HFF-Myc (cell line): Measurements from ENCODE around the gene WWOX.

Experiments
- DNase-seq: peaks from one replicate; pipeline ENCODE4 v3.0.0-alpha.2; 2011; ENCODE audit warnings: low read depth; ENCODE audit errors: extremely low read depth
- H3K4me3 ChIP-seq: replicated peaks from 2 replicates; pipeline ENCODE4 v1.5.1; 2011; ENCODE audit warnings: low read depth, mild to moderate bottlenecking, control low read depth, low read length
- TF ChIP-seq, protein P1 (sequence below): IDR thresholded peaks from 2 replicates; pipeline ENCODE4 v1.5.1; 2012; ENCODE audit warnings: mild to moderate bottlenecking, low read depth, low read length, control low read depth; ENCODE audit errors: missing control alignments

WWOX gene

DNA sequence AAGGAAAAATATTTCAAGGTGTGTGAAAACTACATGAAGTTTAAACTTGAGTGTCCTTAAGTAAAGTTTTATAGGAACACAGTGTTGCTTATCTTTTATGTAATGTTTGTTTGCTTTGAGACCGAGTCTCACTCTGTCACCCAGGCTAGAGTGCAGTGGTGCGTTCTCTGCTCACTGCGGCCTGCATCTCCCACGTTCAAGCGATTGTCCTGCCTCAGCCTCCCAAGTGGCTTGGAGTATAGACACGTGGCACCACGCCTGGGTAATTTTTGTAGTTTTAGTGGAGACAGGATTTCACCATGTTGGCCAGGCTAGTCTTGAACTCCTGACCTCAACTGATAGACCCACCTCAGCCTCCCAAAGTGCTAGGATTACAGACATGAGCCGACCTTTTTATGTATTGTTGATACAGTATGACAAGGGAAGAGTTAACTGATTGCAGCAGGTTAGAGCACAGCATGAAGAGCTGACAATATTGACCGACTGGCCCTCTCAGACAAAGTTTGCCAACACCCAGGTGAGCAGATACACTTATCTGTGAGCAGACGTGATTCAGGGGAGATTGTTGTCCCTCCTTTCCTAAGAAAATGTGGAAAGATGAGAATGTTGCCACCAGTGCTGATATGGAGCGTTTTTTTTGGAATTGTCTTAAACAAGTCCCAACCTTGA is 373.7 kb downstream of the WWOX start:
- TF ChIP-seq, protein P1, sequence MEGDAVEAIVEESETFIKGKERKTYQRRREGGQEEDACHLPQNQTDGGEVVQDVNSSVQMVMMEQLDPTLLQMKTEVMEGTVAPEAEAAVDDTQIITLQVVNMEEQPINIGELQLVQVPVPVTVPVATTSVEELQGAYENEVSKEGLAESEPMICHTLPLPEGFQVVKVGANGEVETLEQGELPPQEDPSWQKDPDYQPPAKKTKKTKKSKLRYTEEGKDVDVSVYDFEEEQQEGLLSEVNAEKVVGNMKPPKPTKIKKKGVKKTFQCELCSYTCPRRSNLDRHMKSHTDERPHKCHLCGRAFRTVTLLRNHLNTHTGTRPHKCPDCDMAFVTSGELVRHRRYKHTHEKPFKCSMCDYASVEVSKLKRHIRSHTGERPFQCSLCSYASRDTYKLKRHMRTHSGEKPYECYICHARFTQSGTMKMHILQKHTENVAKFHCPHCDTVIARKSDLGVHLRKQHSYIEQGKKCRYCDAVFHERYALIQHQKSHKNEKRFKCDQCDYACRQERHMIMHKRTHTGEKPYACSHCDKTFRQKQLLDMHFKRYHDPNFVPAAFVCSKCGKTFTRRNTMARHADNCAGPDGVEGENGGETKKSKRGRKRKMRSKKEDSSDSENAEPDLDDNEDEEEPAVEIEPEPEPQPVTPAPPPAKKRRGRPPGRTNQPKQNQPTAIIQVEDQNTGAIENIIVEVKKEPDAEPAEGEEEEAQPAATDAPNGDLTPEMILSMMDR, result no peak
- no peak for DNase-seq
- no peak overlapping the region for H3K4me3 ChIP-seq

DNA sequence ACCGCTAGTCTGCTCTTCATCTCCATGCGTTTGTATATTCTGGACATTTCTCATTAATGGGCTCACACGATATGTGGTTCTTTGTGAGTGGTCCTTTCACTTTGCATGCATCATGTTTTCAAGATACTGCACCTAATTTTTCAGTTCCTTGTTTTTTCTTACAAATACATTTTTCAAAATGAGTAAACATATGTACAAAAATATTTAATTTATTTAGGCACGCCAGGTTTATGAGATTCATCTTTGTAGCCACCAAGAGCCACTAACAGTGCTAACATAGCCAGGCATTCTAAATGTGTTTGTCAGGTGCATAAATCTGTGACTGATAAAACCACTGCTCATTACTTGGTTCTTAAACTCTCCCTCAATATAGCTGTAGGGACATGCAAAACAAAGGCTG is 375.3 kb downstream of the WWOX start:
- TF ChIP-seq, protein P1, result no peak
- no peak overlapping the region for H3K4me3 ChIP-seq
- no peak for DNase-seq

DNA sequence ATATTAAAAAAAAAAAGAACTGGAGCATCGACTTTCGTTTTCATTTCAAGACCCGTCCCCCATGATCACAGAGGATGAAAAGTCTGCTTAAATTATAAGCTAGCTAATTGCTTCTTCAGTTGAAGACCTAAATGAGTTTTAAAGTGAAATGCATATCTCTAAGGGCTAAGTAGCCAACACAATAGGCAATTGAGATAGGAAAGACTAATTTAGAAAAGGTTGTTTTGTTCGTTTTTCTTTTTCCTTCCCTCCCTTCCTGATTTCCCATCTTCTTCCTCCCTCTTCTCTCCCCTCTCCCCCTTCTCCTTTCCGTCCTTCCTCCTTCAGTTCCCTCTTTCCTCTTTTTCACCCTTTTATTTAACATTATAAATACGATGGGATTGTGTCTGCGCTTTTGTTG is 377.2 kb downstream of the WWOX start:
- no peak for DNase-seq
- no peak overlapping the region for H3K4me3 ChIP-seq
- TF ChIP-seq, protein P1, result no peak

DNA sequence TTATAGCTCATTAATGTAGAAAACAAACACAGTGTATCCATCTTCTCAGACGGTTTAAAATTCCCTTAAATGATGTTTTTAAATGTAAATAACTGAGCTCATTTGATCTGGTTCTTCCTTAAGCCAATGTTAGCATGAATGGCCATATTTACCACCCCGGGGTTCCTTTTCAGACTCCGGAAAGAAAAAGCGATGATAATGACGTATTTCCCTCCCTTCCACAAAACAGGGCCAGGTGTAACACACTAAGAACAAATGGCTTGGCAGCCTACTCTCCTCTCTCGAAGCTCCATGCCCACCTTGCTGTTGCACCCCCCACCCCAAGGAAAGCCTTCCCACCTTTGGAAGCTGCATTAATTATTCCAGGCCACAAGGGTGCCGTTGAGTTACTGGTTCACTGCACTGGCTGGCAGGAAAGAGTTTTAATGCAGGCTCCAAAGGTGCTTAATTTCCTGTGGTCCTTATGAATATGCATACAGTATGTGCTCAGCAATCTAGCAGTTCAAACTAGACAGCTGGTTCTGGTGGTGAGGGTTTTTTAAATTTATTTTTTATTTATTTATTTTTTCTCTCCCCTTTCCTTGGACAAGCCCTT is 378.9 kb downstream of the WWOX start:
- DNase-seq, result no peak
- TF ChIP-seq, protein P1, result no peak
- no peak overlapping the region for H3K4me3 ChIP-seq

DNA sequence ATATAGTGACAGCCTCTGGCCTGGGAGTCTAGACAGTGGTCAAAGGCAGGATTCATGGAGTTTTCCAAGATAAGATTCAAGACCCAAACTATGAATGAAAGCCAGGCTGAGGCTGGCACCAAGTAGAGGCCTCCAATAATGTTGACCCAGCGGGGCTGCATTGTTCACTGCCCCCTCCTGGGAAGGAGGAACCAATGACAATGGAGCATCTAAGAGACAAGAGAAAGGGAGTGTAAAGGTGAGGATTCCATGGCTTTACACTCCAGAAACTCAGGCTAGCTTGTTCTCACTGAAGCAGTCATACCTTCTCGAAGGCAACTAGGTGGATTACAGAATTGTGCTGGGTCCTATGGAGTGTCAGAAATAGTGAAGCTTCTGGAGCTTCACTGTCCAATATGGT is 380.3 kb downstream of the WWOX start:
- DNase-seq, result no peak
- TF ChIP-seq, protein P1, result no peak
- no peak overlapping the region for H3K4me3 ChIP-seq

DNA sequence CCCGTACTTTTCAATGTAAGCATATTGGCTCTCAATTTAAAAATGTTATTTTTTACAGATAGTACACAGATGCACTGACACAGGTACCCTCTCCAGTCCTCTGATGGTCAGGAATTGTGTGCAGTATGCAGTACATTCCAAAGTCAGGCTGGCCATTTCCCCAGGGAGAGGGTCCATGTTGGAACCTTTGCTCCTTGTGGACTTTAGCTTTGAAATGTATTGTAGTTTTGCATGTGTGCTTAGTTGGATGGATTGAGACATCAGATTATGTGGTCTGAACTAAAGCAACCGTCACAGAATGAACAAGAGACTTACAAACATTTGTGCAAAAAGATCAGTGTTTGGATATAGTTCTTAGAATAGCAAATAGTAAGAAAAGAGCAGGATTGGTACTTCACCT is 381.1 kb downstream of the WWOX start:
- no peak for DNase-seq
- TF ChIP-seq, protein P1, result no peak
- no peak overlapping the region for H3K4me3 ChIP-seq
